IPS-15b (cell line): Measurements from ENCODE around the gene TUNAR.
A peak's percentile ranks its signal among the peaks of the same experiment; 100 is the strongest.

Experiments used
- H3K27me3 ChIP-seq: one replicate; pipeline ENCODE4 v1.6.1; 2013; ENCODE audit warnings: low read length; ENCODE audit not compliant: control insufficient read depth, insufficient read depth
- H3K36me3 ChIP-seq: one replicate; pipeline ENCODE4 v1.6.1; 2013; ENCODE audit warnings: low read length; ENCODE audit not compliant: control insufficient read depth, insufficient read depth
- H3K4me1 ChIP-seq: one replicate; pipeline ENCODE4 v1.6.1; 2013; ENCODE audit warnings: mild to moderate bottlenecking, low read length; ENCODE audit not compliant: control insufficient read depth, insufficient read depth
- H3K4me3 ChIP-seq: one replicate; pipeline ENCODE4 v1.5.1; 2013; ENCODE audit warnings: low read depth, low read length
- H3K9ac ChIP-seq: one replicate; pipeline ENCODE4 v1.6.1; 2013; ENCODE audit warnings: low read depth, mild to moderate bottlenecking, low read length
- H3K9me3 ChIP-seq: one replicate; pipeline ENCODE4 v1.6.1; 2013; ENCODE audit warnings: mild to moderate bottlenecking, low read length; ENCODE audit not compliant: control insufficient read depth, insufficient read depth

The TUNAR gene

GRCh38 chr14:95876761-95877538 is at the start of gene TUNAR:
Gene TUNAR (plus strand): TSS chr14:95876832.
- Histone ChIP-seq H3K9ac (peak within 1 kb of the TSS; percentile 77), H3K4me3 (peak within 1 kb of the TSS; percentile 68), H3K27me3 (peaks cover 14% of the 10 kb centered on the region), H3K9me3 (no peaks in the 10 kb centered on the region), H3K4me1 (peaks cover 22% of the 10 kb centered on the region), H3K36me3 (peaks cover 2% of the 10 kb centered on the region)

- Histone ChIP-seq H3K9me3 (no peaks in the 10 kb centered on the region), H3K4me1 (peaks cover 9% of the 10 kb centered on the region), H3K27me3 (no peaks in the 10 kb centered on the region), H3K4me3 (no peak overlapping the region), H3K36me3 (no peaks in the 10 kb centered on the region), H3K9ac (no peak overlapping the region)
Measured at GRCh38 chr14:95828649-95829265, 47.9 kb upstream of the TUNAR start.

GRCh38 chr14:95829321-95829720 is 47.3 kb upstream of the TUNAR start:
- Histone ChIP-seq H3K36me3 (no peaks in the 10 kb centered on the region), H3K9me3 (no peaks in the 10 kb centered on the region), H3K4me1 (peaks cover 9% of the 10 kb centered on the region), H3K4me3 (no peak overlapping the region), H3K9ac (no peak overlapping the region), H3K27me3 (no peaks in the 10 kb centered on the region)

GRCh38 chr14:95830386-95830785 is 46.2 kb upstream of the TUNAR start:
- H3K9ac ChIP-seq: no peak overlapping the region

GRCh38 chr14:95831041-95831440 is 45.6 kb upstream of the TUNAR start:
- Histone ChIP-seq H3K9me3 (no peaks in the 10 kb centered on the region), H3K4me1 (peaks cover 9% of the 10 kb centered on the region), H3K4me3 (no peak overlapping the region), H3K27me3 (no peaks in the 10 kb centered on the region), H3K36me3 (no peaks in the 10 kb centered on the region), H3K9ac (no peak overlapping the region)

More at GRCh38 chr14:95830386-95830785, 46.2 kb upstream of the TUNAR start:
- Histone ChIP-seq H3K9me3 (no peaks in the 10 kb centered on the region), H3K36me3 (no peaks in the 10 kb centered on the region), H3K27me3 (no peaks in the 10 kb centered on the region), H3K4me3 (no peak overlapping the region), H3K4me1 (peaks cover 9% of the 10 kb centered on the region)

- Histone ChIP-seq H3K4me1 (peaks cover 9% of the 10 kb centered on the region), H3K9me3 (no peaks in the 10 kb centered on the region), H3K36me3 (no peaks in the 10 kb centered on the region), H3K9ac (no peak overlapping the region), H3K27me3 (no peaks in the 10 kb centered on the region), H3K4me3 (no peak overlapping the region)
Measured at GRCh38 chr14:95831468-95831867, 45.2 kb upstream of the TUNAR start.

GRCh38 chr14:95832012-95832411 is 44.6 kb upstream of the TUNAR start:
- Histone ChIP-seq H3K9ac (no peak overlapping the region), H3K9me3 (no peaks in the 10 kb centered on the region), H3K36me3 (no peaks in the 10 kb centered on the region), H3K27me3 (no peaks in the 10 kb centered on the region), H3K4me1 (peaks cover 9% of the 10 kb centered on the region), H3K4me3 (no peak overlapping the region)

- peaks cover 9% of the 10 kb centered on the region for H3K4me1 ChIP-seq
- no peaks in the 10 kb centered on the region for H3K27me3 ChIP-seq
- H3K36me3 ChIP-seq: no peaks in the 10 kb centered on the region
- H3K9ac ChIP-seq: no peak overlapping the region
- no peaks in the 10 kb centered on the region for H3K9me3 ChIP-seq
- H3K4me3 ChIP-seq: no peak overlapping the region
Measured at GRCh38 chr14:95833429-95833828, 43.2 kb upstream of the TUNAR start.

- H3K4me1 ChIP-seq: peaks cover 9% of the 10 kb centered on the region
- H3K9ac ChIP-seq: no peak overlapping the region
- H3K9me3 ChIP-seq: no peaks in the 10 kb centered on the region
- no peak overlapping the region for H3K4me3 ChIP-seq
- H3K27me3 ChIP-seq: no peaks in the 10 kb centered on the region
- H3K36me3 ChIP-seq: no peaks in the 10 kb centered on the region
Measured at GRCh38 chr14:95834496-95834895, 42.1 kb upstream of the TUNAR start.

- no peaks in the 10 kb centered on the region for H3K27me3 ChIP-seq
Measured at GRCh38 chr14:95835121-95835730, 41.4 kb upstream of the TUNAR start.

GRCh38 chr14:95838862-95839261 is 37.8 kb upstream of the TUNAR start:
- H3K4me3 ChIP-seq: no peak overlapping the region
- no peaks in the 10 kb centered on the region for H3K36me3 ChIP-seq
- no peaks in the 10 kb centered on the region for H3K9me3 ChIP-seq
- H3K9ac ChIP-seq: no peak overlapping the region
- H3K4me1 ChIP-seq: no peaks in the 10 kb centered on the region
- no peaks in the 10 kb centered on the region for H3K27me3 ChIP-seq

More at GRCh38 chr14:95835121-95835730, 41.4 kb upstream of the TUNAR start:
- H3K36me3 ChIP-seq: no peaks in the 10 kb centered on the region
- H3K9me3 ChIP-seq: no peaks in the 10 kb centered on the region
- peaks cover 9% of the 10 kb centered on the region for H3K4me1 ChIP-seq
- no peak overlapping the region for H3K9ac ChIP-seq
- no peak overlapping the region for H3K4me3 ChIP-seq
